Parathyroid adenoma (tissue), 2 donors: ENCODE measurements around the gene NEUROG2.

Experiments used
- H2AFZ ChIP-seq: fragments of 300-600 bp; sonication (generic); one replicate; pipeline ENCODE4 v1.7.0; 2017; ENCODE audit warnings: antibody characterized with exemption, mild to moderate bottlenecking
- H3K27ac ChIP-seq: fragments of 300-600 bp; sonication (generic); one replicate; pipeline ENCODE4 v1.7.0; 2017
- H3K27me3 ChIP-seq: fragments of 300-600 bp; sonication (generic); one replicate; pipeline ENCODE4 v1.7.0; 2017; ENCODE audit warnings: low read length; ENCODE audit not compliant: control insufficient read depth, insufficient read depth
- H3K36me3 ChIP-seq: fragments of 300-600 bp; sonication (generic); one replicate; pipeline ENCODE4 v1.7.0; 2017; ENCODE audit warnings: low read length; ENCODE audit not compliant: control insufficient read depth, insufficient read depth
- H3K4me1 ChIP-seq: fragments of 300-600 bp; sonication (generic); one replicate; pipeline ENCODE4 v1.7.0; 2017; ENCODE audit warnings: control low read depth
- H3K4me2 ChIP-seq: fragments of 300-600 bp; sonication (generic); one replicate; pipeline ENCODE4 v1.7.0; 2017; ENCODE audit warnings: low read length
- H3K4me3 ChIP-seq: fragments of 300-600 bp; sonication (generic); one replicate; pipeline ENCODE4 v1.7.0; 2017; ENCODE audit warnings: low read depth, low read length
- H3K79me2 ChIP-seq: fragments of 300-600 bp; sonication (generic); one replicate; pipeline ENCODE4 v1.7.0; 2017; ENCODE audit warnings: control low read depth
- H3K9ac ChIP-seq: fragments of 300-600 bp; sonication (generic); one replicate; pipeline ENCODE4 v1.7.0; 2017; ENCODE audit warnings: mild to moderate bottlenecking
- H3K9me3 ChIP-seq: fragments of 300-600 bp; sonication (generic); one replicate; pipeline ENCODE4 v1.7.0; 2017; ENCODE audit warnings: low read length; ENCODE audit not compliant: control insufficient read depth
- CTCF ChIP-seq: fragments of 300-600 bp; sonication (generic); IDR thresholded peaks from one replicate; pipeline ENCODE4 v1.7.0; 2017; ENCODE audit warnings: antibody characterized with exemption, mild to moderate bottlenecking
- donor health status: primary hyperparathyroidism.

NEUROG2 gene

GRCh38 chr4:112516471-112517066 lies 589 bp upstream of the NEUROG2 start:
- H3K4me2 ChIP-seq: peak overlapping the region; percentile 56
- no peak overlapping the region for H3K27ac ChIP-seq
- H2AFZ ChIP-seq: peak overlapping the region; percentile 28
- H3K9me3 ChIP-seq: peaks cover 5% of the 10 kb centered on the region
- no peak overlapping the region for H3K4me3 ChIP-seq
- H3K27me3 ChIP-seq: peaks cover 41% of the 10 kb centered on the region
- TF ChIP-seq CTCF: no peak
- H3K79me2 ChIP-seq: no peaks in the 10 kb centered on the region
- H3K9ac ChIP-seq: no peak overlapping the region
- no peaks in the 10 kb centered on the region for H3K36me3 ChIP-seq
- no peaks in the 10 kb centered on the region for H3K4me1 ChIP-seq

- Histone ChIP-seq H3K27ac (no peak overlapping the region), H3K4me1 (no peaks in the 10 kb centered on the region), H3K4me3 (peak overlapping the region; percentile 54), H3K79me2 (no peaks in the 10 kb centered on the region), H3K9ac (no peak overlapping the region), H2AFZ (peak overlapping the region; percentile 85), H3K36me3 (no peaks in the 10 kb centered on the region), H3K27me3 (peaks cover 42% of the 10 kb centered on the region), H3K4me2 (peak overlapping the region; percentile 76), H3K9me3 (peaks cover 5% of the 10 kb centered on the region)
- TF ChIP-seq CTCF: no peak
These were observed 548 bp downstream of the NEUROG2 start for GRCh38 chr4:112515198-112516065.

- H2AFZ ChIP-seq: no peak overlapping the region
- H3K36me3 ChIP-seq: no peaks in the 10 kb centered on the region
- H3K79me2 ChIP-seq: no peaks in the 10 kb centered on the region
- H3K9ac ChIP-seq: no peak overlapping the region
- H3K4me2 ChIP-seq: peak overlapping the region; percentile 76
- TF ChIP-seq CTCF: no peak
- H3K27me3 ChIP-seq: peaks cover 42% of the 10 kb centered on the region
- no peak overlapping the region for H3K4me3 ChIP-seq
- H3K4me1 ChIP-seq: no peaks in the 10 kb centered on the region
- no peak overlapping the region for H3K27ac ChIP-seq
- peaks cover 5% of the 10 kb centered on the region for H3K9me3 ChIP-seq
These were observed 1.3 kb downstream of the NEUROG2 start for GRCh38 chr4:112514647-112515197.

- no peaks in the 10 kb centered on the region for H3K36me3 ChIP-seq
- no peaks in the 10 kb centered on the region for H3K4me1 ChIP-seq
These were observed 1.9 kb downstream of the NEUROG2 start for GRCh38 chr4:112513971-112514646.

More at GRCh38 chr4:112513971-112514646, 1.9 kb downstream of the NEUROG2 start:
- no peak overlapping the region for H3K4me2 ChIP-seq
- H3K9ac ChIP-seq: no peak overlapping the region
- H3K27ac ChIP-seq: no peak overlapping the region
- peaks cover 43% of the 10 kb centered on the region for H3K27me3 ChIP-seq
- H3K79me2 ChIP-seq: no peaks in the 10 kb centered on the region
- no peak overlapping the region for H3K4me3 ChIP-seq
- peaks cover 5% of the 10 kb centered on the region for H3K9me3 ChIP-seq
- no peak for TF ChIP-seq CTCF
- H2AFZ ChIP-seq: no peak overlapping the region
